H9 (cell line): ENCODE data around the gene DLK1. TPM values are rescaled to one million over a fixed set of nuclear protein-coding genes. Genes with fewer than 3 reads are reported as not detected.

Experiments used
- DNase-seq: peaks from one replicate; pipeline ENCODE4 v3.0.0-alpha.2; 2017
- H2AFZ ChIP-seq: one replicate; pipeline ENCODE4 v1.6.1; 2013; ENCODE audit warnings: mild to moderate bottlenecking, low read length, control low read depth, moderate library complexity
- H2AK5ac ChIP-seq: 2 replicates; pipeline ENCODE4 v1.6.1; 2013; ENCODE audit warnings: low read length, control low read depth, mixed read lengths; ENCODE audit not compliant: insufficient read length
- H2BK120ac ChIP-seq: one replicate; pipeline ENCODE4 v1.6.1; 2013; ENCODE audit warnings: low read depth, mild to moderate bottlenecking, low read length, control low read depth, inconsistent platforms; ENCODE audit not compliant: poor library complexity, severe bottlenecking
- H2BK12ac ChIP-seq: 2 replicates; pipeline ENCODE4 v1.6.1; 2013; ENCODE audit warnings: low read length, control low read depth, mixed read lengths, low read depth; ENCODE audit not compliant: insufficient read length
- H2BK15ac ChIP-seq: 2 replicates; pipeline ENCODE4 v1.6.1; 2013; ENCODE audit warnings: low read depth, low read length, control low read depth
- H2BK20ac ChIP-seq: one replicate; pipeline ENCODE4 v1.6.1; 2013; ENCODE audit warnings: low read depth, mild to moderate bottlenecking, low read length, control low read depth, inconsistent platforms; ENCODE audit not compliant: poor library complexity, severe bottlenecking
- H2BK5ac ChIP-seq: 2 replicates; pipeline ENCODE4 v1.6.1; 2013; ENCODE audit warnings: low read length, control low read depth, mixed read lengths; ENCODE audit not compliant: insufficient read length
- H3K14ac ChIP-seq: 2 replicates; pipeline ENCODE4 v1.6.1; 2013; ENCODE audit warnings: low read length, control low read depth; ENCODE audit not compliant: insufficient read depth
- H3K18ac ChIP-seq: 2 replicates; pipeline ENCODE4 v1.6.1; 2013; ENCODE audit warnings: low read depth, mild to moderate bottlenecking, mixed read lengths, low read length, control low read depth; ENCODE audit not compliant: insufficient read length
- H3K23ac ChIP-seq: 2 replicates; pipeline ENCODE4 v1.6.1; 2013; ENCODE audit warnings: low read length, control low read depth, mixed read lengths, low read depth; ENCODE audit not compliant: insufficient read length
- H3K23me2 ChIP-seq: 2 replicates; pipeline ENCODE4 v1.6.1; 2013; ENCODE audit warnings: low read depth, mild to moderate bottlenecking, mixed read lengths, low read length, control low read depth; ENCODE audit not compliant: insufficient read length, poor library complexity, severe bottlenecking
- H3K27ac ChIP-seq: 2 replicates; pipeline ENCODE4 v1.5.1; 2013; ENCODE audit warnings: low read length, control low read depth, mixed read lengths, low read depth; ENCODE audit not compliant: insufficient read length
- H3K27me3 ChIP-seq: 2 replicates; pipeline ENCODE4 v1.6.1; 2013; ENCODE audit warnings: low read length, control low read depth, inconsistent platforms; ENCODE audit not compliant: insufficient read depth
- H3K4ac ChIP-seq: 2 replicates; pipeline ENCODE4 v1.6.1; 2013; ENCODE audit warnings: low read depth, mild to moderate bottlenecking, control low read depth, inconsistent platforms, low read length, moderate library complexity
- H3K4me1 ChIP-seq: 2 replicates; pipeline ENCODE4 v1.6.1; 2013; ENCODE audit warnings: low read length, control low read depth, inconsistent platforms; ENCODE audit not compliant: insufficient read depth
- H3K4me2 ChIP-seq: 2 replicates; pipeline ENCODE4 v1.6.1; 2013; ENCODE audit warnings: low read length, control low read depth, mixed read lengths; ENCODE audit not compliant: insufficient read length, insufficient read depth
- H3K56ac ChIP-seq: 2 replicates; pipeline ENCODE4 v1.6.1; 2013; ENCODE audit warnings: low read depth, mild to moderate bottlenecking, mixed read lengths, low read length, control low read depth; ENCODE audit not compliant: insufficient read length
- H3K79me1 ChIP-seq: 2 replicates; pipeline ENCODE4 v1.6.1; 2013; ENCODE audit warnings: low read depth, mild to moderate bottlenecking, moderate library complexity, low read length, control low read depth, inconsistent platforms; ENCODE audit not compliant: insufficient read depth, poor library complexity, severe bottlenecking
- H3K79me2 ChIP-seq: 2 replicates; pipeline ENCODE4 v1.6.1; 2013; ENCODE audit warnings: low read length, control low read depth, inconsistent platforms; ENCODE audit not compliant: insufficient read depth
- H3K9ac ChIP-seq: 2 replicates; pipeline ENCODE4 v1.6.1; 2013; ENCODE audit warnings: low read length, control low read depth, mixed read lengths; ENCODE audit not compliant: insufficient read length; ENCODE audit errors: extremely low read depth
- H3K9me3 ChIP-seq: one replicate; pipeline ENCODE4 v1.6.1; 2013; ENCODE audit warnings: low read depth, low read length, inconsistent platforms; ENCODE audit not compliant: control insufficient read depth
- H3T11ph ChIP-seq: one replicate; pipeline ENCODE4 v1.6.1; 2013; ENCODE audit warnings: mild to moderate bottlenecking, low read length, control low read depth, inconsistent platforms
- H4K20me1 ChIP-seq: one replicate; pipeline ENCODE4 v1.6.1; 2013; ENCODE audit not compliant: control insufficient read depth, insufficient read length, insufficient read depth
- H4K5ac ChIP-seq: 2 replicates; pipeline ENCODE4 v1.6.1; 2013; ENCODE audit warnings: low read depth, mild to moderate bottlenecking, mixed read lengths, low read length, control low read depth; ENCODE audit not compliant: insufficient read length
- H4K8ac ChIP-seq: replicated peaks from 2 replicates; pipeline ENCODE4 v1.6.1; 2013; ENCODE audit warnings: low read length, control low read depth, mixed read lengths, low read depth; ENCODE audit not compliant: insufficient read length
- H4K91ac ChIP-seq: 2 replicates; pipeline ENCODE4 v1.6.1; 2013; ENCODE audit warnings: low read depth, mild to moderate bottlenecking, moderate library complexity, mixed read lengths, low read length, control low read depth; ENCODE audit not compliant: insufficient read length
- H3K27ac Mint-ChIP-seq, 3 experiments: 2 replicates in 2 of 3; 3 replicates in 1 of 3; pipeline ENCODE4 v1.8.0; 2020 to 2021; ENCODE audit warnings: mixed read lengths in 3 of 3, mild to moderate bottlenecking in 1 of 3, moderate library complexity in 1 of 3
- H3K27me3 Mint-ChIP-seq: 2 replicates; pipeline ENCODE4 v1.8.0; 2021; ENCODE audit warnings: low read depth, mild to moderate bottlenecking, moderate library complexity, mixed read lengths
- H3K36me3 Mint-ChIP-seq, 3 experiments: 2 replicates in 2 of 3; 3 replicates in 1 of 3; pipeline ENCODE4 v1.8.0; 2020 to 2021; ENCODE audit warnings: low read depth in 3 of 3, mixed read lengths in 3 of 3; ENCODE audit not compliant: insufficient read depth in 1 of 3
- H3K4me1 Mint-ChIP-seq, 2 experiments: 2 replicates each; pipeline ENCODE4 v1.8.0; 2020; ENCODE audit warnings: mixed read lengths in 2 of 2
- H3K4me3 Mint-ChIP-seq, 2 experiments: 2 replicates in 1 of 2; 3 replicates in 1 of 2; pipeline ENCODE4 v1.8.0; 2020 to 2021; ENCODE audit warnings: mild to moderate bottlenecking in 2 of 2, mixed read lengths in 2 of 2, moderate library complexity in 1 of 2
- H3K9me3 Mint-ChIP-seq, 2 experiments: 2 replicates in 1 of 2; 3 replicates in 1 of 2; pipeline ENCODE4 v1.8.0; 2020; ENCODE audit warnings: mild to moderate bottlenecking in 2 of 2, mixed read lengths in 2 of 2, moderate library complexity in 1 of 2
- CTCF ChIP-seq: fragments of 200-600 bp; sonication (generic); conservative IDR thresholded peaks from 3 replicates; pipeline ENCODE4 v1.8.0; 2021; ENCODE audit warnings: antibody characterized with exemption, mild to moderate bottlenecking
- WGBS: extraction: QIAGEN DNeasy Blood & Tissue Kit; methylation state at CpG from one replicate; pipeline ENCODE4 v1.1.7; 2013; ENCODE audit warnings: missing lambda C conversion rate, low lambda C conversion rate, mixed read lengths; ENCODE audit not compliant: insufficient read length; ENCODE audit errors: extremely low coverage; 5-methylcytosine and 5-hydroxymethylcytosine counted together
- total RNA-seq: library from RNA; stranded (reverse); gene quantifications from 2 replicates; pipeline ENCODE4 v1.2.1, GENCODE V29; 2021

The DLK1 gene
- total RNA-seq, 1 experiment from 2014 or later = 2.8 TPM

- H2AK5ac ChIP-seq = no peak overlapping the region
- TF ChIP-seq CTCF = no peak
- H3K79me2 ChIP-seq = no peaks in the 10 kb centered on the region
- no peak overlapping the region for H2BK5ac ChIP-seq
- no peak overlapping the region for H2BK20ac ChIP-seq
- no peak overlapping the region for H3K27ac ChIP-seq
- Mint-ChIP-seq H3K27ac (peak overlapping the region in 2 of 3 experiments; percentile 45 to 70; a peak in 1 of 7 replicates), H3K36me3 (peaks cover 0 to 7% (median 2%) of the 10 kb centered on the region in 3 experiments; a peak in 1 of 7 replicates), H3K27me3 (peaks cover 25% of the 10 kb centered on the region), H3K4me1 (peaks cover 12 to 15% of the 10 kb centered on the region in 2 experiments), H3K4me3 (no peak overlapping the region), H3K9me3 (peaks cover 11 to 20% of the 10 kb centered on the region in 2 experiments)
- no peak overlapping the region for H4K91ac ChIP-seq
- H3K14ac ChIP-seq = no peak overlapping the region
- H3K9ac ChIP-seq = no peak overlapping the region
- no peak overlapping the region for H3K4ac ChIP-seq
- no peak overlapping the region for H3K4me2 ChIP-seq
- H2BK120ac ChIP-seq = no peak overlapping the region
- no peak overlapping the region for H3K23ac ChIP-seq
- no peak for DNase-seq
- H2BK15ac ChIP-seq = no peak overlapping the region
- H3K79me1 ChIP-seq = no peaks in the 10 kb centered on the region
- no peak overlapping the region for H4K8ac ChIP-seq
- H3T11ph ChIP-seq = no peak overlapping the region
- H3K23me2 ChIP-seq = no peaks in the 10 kb centered on the region
- no peaks in the 10 kb centered on the region; the same call in 1 of the 2 replicates for H3K27me3 ChIP-seq
- H3K18ac ChIP-seq = no peak overlapping the region
- no peaks in the 10 kb centered on the region for H4K20me1 ChIP-seq
- no peak overlapping the region for H2BK12ac ChIP-seq
- no peaks in the 10 kb centered on the region for H3K9me3 ChIP-seq
- no peak overlapping the region for H2AFZ ChIP-seq
- no peaks in the 10 kb centered on the region for H3K4me1 ChIP-seq
- no CpG with 5 or more reads among the region's 7 CpGs for WGBS
- no peak overlapping the region for H3K56ac ChIP-seq
- no peak overlapping the region for H4K5ac ChIP-seq
Measured at GRCh38 chr14:100764471-100765115, 37.9 kb downstream of the DLK1 start.
